NB4 (cell line): ENCODE data around the gene SMG1.
"Not testable (repeated sequence)": the region's sequence is repeated elsewhere in the genome, so short reads cannot be mapped to it uniquely, and the experiment has no call there.

Experiments used
- DNase-seq: peaks from one replicate; pipeline ENCODE4 v3.0.0; 2010; ENCODE audit warnings: low read depth
- H3K4me3 ChIP-seq: one replicate; pipeline ENCODE4 v1.5.1; 2011; ENCODE audit warnings: mild to moderate bottlenecking, low read depth, low read length, moderate library complexity
- MYC ChIP-seq: IDR thresholded peaks from 2 replicates; pipeline ENCODE4 v1.6.1; 2011; ENCODE audit warnings: low read depth, low read length
- POLR2A ChIP-seq: IDR thresholded peaks from 2 replicates; pipeline ENCODE4 v1.6.1; 2011; ENCODE audit warnings: mild to moderate bottlenecking; ENCODE audit not compliant: insufficient read length; ENCODE audit errors: extremely low read depth
- TF ChIP-seq, protein P1 (sequence below): IDR thresholded peaks from one replicate; pipeline ENCODE4 v1.5.1; 2012; ENCODE audit warnings: low read depth, low read length
- TF ChIP-seq, protein P2 (sequence below): IDR thresholded peaks from 2 replicates; pipeline ENCODE4 v1.6.1; 2011; ENCODE audit warnings: low read depth, low read length

Gene SMG1

GRCh38 chr16:18784917-18785623 is 141.1 kb downstream of the SMG1 start:
- TF ChIP-seq, protein P1, sequence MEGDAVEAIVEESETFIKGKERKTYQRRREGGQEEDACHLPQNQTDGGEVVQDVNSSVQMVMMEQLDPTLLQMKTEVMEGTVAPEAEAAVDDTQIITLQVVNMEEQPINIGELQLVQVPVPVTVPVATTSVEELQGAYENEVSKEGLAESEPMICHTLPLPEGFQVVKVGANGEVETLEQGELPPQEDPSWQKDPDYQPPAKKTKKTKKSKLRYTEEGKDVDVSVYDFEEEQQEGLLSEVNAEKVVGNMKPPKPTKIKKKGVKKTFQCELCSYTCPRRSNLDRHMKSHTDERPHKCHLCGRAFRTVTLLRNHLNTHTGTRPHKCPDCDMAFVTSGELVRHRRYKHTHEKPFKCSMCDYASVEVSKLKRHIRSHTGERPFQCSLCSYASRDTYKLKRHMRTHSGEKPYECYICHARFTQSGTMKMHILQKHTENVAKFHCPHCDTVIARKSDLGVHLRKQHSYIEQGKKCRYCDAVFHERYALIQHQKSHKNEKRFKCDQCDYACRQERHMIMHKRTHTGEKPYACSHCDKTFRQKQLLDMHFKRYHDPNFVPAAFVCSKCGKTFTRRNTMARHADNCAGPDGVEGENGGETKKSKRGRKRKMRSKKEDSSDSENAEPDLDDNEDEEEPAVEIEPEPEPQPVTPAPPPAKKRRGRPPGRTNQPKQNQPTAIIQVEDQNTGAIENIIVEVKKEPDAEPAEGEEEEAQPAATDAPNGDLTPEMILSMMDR = no peak
- TF ChIP-seq MYC = no peak
- no peak for DNase-seq
- H3K4me3 ChIP-seq = peak overlapping the region; percentile 93

- no peak for DNase-seq
- TF ChIP-seq MYC (no peak), POLR2A (no peak)
- TF ChIP-seq, protein P1 = no peak
- TF ChIP-seq, protein P2, sequence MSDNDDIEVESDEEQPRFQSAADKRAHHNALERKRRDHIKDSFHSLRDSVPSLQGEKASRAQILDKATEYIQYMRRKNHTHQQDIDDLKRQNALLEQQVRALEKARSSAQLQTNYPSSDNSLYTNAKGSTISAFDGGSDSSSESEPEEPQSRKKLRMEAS = no peak
- H3K4me3 ChIP-seq = no peak overlapping the region
Observed at GRCh38 chr16:18783430-18784341, 142.5 kb downstream of the SMG1 start.

- H3K4me3 ChIP-seq = no peak overlapping the region
- TF ChIP-seq, protein P1 = no peak
- TF ChIP-seq, protein P2 = no peak
- TF ChIP-seq MYC = no peak
- no peak for TF ChIP-seq POLR2A
- no peak for DNase-seq
Observed at GRCh38 chr16:18782697-18783429, 143.3 kb downstream of the SMG1 start.

- H3K4me3 ChIP-seq, DNase-seq: not testable (repeated sequence)
Observed at GRCh38 chr16:18781232-18781631, 145.0 kb downstream of the SMG1 start.

GRCh38 chr16:18780460-18781026 is 145.7 kb downstream of the SMG1 start:
- not testable (repeated sequence) for DNase-seq

DNA sequence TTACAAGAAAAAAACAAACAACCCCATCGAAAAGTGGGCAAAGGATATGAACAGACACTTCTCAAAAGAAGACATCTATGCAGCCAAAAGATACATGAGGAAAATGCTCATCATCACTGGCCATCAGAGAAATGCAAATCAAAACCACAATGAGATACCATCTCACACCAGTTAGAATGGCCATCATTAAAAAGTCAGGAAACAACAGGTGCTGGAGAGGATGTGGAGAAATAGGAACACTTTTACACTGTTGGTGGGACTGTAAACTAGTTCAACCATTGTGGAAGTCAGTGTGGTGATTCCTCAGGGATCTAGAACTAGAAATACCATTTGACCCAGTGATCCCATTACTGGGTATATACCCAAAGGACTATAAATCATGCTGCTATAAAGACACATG is 148.5 kb downstream of the SMG1 start:
- not testable (repeated sequence) for H3K4me3 ChIP-seq, DNase-seq

More at GRCh38 chr16:18780460-18781026, 145.7 kb downstream of the SMG1 start:
- H3K4me3 ChIP-seq = not testable (repeated sequence)

DNA sequence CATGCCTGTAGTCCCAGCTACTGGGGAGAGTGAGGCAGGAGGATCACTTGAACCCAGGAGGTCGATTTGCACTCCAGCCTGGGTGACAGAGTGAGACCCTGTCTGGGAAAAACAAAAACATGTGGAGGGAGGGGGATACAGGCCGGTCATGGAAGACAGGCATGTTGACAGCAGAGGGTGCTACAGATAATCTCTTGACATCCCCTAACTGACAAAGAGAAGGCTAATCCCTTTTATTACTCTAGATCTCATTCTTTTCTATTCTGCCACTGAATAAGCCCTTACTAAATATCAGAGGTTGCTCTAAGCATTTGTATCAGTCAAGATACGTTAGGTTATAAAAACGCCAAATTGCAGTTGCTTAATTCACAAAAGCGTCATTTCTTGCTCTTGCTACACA is 149.9 kb downstream of the SMG1 start:
- DNase-seq = not testable (repeated sequence)

DNA sequence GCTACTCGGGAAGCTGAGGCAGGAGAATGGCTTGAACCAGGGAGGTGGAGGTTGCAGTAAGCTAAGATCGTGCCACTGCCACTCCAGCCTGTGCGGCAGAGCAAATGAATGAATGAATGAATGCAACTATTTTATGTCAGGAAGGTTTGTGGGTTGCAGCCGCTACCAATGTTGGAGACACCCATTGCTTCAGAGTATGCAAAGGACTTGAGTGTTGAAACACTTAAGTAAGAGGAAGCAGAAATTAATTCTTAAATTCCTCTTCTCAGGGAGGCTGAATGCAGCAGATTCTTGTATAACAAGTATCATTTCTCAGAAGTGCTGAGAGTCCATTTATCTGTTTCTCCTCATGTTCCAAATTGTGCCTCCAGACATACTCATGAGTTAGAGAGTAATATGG is 151.6 kb downstream of the SMG1 start:
- peak; percentile 60 for DNase-seq
- H3K4me3 ChIP-seq = not testable (repeated sequence)

More for the DNA sequence above, 149.9 kb downstream of the SMG1 start:
- H3K4me3 ChIP-seq = not testable (repeated sequence)

GRCh38 chr16:18772171-18772570 is 154.0 kb downstream of the SMG1 start:
- not testable (repeated sequence) for H3K4me3 ChIP-seq, DNase-seq

DNA sequence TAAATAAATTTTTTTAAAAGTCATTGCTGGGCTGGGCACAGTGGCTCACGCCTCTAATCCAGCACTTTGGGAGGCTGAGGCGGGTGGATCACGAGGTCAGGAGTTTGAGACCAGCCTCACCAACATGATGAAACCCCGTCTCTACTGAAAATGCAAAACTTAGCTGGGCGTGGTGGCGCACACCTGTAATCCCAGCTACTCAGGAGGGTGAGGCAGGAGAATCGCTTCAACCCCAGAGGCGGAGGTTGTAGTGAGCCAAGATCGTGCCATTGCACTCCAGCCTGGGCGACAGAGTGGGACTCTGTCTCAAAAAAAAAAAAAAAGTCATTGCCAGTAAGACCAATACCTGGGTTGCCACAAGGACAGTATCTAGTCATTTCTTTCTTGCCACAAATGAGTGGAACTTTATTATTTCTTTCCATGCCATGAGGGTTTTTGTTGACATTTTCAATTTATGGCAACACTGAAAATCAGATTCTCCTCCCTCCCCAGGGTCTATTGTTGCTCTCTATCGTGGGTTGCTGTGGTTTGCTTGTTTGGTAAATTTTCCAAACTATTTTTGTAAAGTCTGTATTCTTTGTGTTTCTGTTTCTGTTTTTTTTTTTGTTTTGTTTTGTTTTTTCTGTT is 155.8 kb downstream of the SMG1 start:
- not testable (repeated sequence) for H3K4me3 ChIP-seq, DNase-seq

- not testable (repeated sequence) for DNase-seq, H3K4me3 ChIP-seq
Observed at GRCh38 chr16:18767217-18767616, 159.0 kb downstream of the SMG1 start.

DNA sequence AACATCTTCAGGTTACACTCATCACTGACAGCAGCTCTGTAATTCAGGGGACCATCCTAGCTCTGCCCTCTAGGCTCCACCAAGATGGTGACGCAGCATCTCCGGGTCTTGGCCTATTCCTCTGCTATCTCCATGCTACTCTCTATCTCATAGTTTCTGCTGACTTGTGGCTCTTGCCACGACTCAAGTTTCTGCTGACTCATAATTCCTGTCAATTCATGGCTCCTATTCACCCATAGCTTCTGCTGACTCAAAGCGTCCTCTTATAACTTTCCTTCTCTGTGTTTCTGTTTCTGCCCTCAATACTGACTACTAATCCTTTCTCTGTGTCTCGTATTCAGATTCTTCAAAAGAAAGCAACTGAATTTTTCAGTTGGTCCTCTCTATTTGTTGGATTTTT is 163.5 kb downstream of the SMG1 start:
- not testable (repeated sequence) for DNase-seq, H3K4me3 ChIP-seq
